GM19372 (cell line): ENCODE data around the gene SV2A.
"Not testable (repeated sequence)": the region's sequence is repeated elsewhere in the genome, so short reads cannot be mapped to it uniquely, and the experiment has no call there.

Experiments used
- ATAC-seq: cut with Tn5 transposase; IDR thresholded peaks from one replicate; pipeline ENCODE4 v1.9.1; 2021; ENCODE audit warnings: mild to moderate bottlenecking, low read depth, moderate library complexity; ENCODE audit not compliant: unreplicated experiment

Gene SV2A

DNA sequence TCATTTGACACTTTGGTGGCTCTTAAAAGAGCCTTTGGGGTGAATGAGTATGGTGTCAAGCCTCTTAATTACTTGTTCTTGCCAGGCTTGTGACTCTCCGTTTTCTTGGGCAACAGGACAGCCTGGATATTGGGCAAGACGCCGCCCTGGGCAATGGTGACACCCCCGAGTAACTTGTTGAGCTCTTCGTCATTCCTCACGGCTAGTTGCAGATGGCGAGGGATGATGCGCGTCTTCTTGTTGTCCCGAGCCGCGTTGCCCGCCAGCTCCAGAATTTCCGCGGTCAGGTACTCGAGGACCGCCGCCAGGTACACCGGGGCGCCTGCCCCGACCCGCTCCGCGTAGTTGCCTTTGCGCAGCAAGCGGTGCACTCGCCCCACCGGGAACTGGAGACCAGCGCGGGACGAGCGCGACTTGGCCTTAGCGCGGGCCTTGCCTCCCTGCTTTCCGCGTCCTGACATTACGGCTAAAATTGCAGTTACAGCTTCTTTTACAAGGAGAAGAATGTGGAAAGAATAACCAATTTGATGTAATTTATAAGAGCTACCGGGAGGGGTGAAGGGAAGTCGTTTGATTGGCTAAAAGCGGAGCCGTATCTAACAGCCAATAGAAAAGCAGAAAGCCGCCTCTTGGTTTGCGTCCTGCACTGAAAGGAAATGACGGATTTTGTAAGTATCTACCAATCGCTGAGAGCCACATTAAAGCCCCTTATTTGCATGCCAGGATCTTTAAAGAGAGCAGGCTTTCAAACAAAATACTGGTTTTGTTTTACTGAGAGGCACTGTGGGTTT is 30.0 kb downstream of the SV2A start:
- peak; percentile 32 for ATAC-seq

GRCh38 chr1:149887196-149887455 is 30.5 kb downstream of the SV2A start:
- ATAC-seq: peak; percentile 0

DNA sequence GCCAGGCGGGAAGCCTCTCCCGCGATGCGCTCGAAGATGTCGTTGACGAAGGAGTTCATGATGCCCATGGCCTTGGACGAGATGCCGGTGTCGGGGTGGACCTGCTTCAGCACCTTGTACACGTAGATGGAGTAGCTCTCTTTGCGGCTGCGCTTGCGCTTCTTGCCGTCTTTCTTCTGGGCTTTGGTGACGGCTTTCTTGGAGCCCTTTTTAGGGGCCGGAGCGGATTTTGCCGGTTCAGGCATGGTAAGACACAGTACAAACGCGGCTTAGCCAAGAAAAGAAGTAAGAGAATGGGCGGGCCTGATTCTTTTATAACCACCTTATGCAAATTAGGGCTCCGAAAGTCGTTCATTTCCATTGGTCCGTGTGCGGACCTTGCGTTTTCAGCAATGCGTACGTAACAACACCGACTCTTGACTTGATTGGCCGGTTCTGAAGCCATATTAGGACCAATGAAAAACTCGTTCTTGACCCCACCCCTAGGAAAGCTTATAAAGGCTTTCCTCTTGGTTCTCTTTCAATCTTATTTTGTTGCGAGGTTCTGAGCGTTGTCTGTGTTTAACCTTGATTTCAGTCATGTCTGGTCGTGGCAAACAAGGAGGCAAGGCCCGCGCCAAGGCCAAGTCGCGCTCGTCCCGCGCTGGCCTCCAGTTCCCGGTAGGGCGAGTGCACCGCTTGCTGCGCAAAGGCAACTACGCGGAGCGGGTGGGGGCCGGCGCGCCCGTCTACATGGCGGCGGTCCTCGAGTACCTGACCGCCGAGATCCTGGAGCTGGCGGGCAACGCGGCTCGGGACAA is 31.0 kb downstream of the SV2A start:
- peak; percentile 53 for ATAC-seq

DNA sequence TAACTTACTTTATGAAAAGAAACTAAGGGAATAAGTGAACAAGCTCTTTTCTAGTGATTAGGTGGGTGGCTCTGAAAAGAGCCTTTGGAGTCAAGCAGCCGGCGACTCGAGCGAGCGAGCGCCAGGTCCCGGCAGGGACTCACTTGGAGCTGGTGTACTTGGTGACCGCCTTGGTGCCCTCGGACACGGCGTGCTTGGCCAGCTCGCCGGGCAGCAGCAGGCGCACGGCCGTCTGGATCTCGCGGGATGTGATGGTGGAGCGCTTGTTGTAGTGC is 31.6 kb downstream of the SV2A start:
- ATAC-seq: not testable (repeated sequence)

DNA sequence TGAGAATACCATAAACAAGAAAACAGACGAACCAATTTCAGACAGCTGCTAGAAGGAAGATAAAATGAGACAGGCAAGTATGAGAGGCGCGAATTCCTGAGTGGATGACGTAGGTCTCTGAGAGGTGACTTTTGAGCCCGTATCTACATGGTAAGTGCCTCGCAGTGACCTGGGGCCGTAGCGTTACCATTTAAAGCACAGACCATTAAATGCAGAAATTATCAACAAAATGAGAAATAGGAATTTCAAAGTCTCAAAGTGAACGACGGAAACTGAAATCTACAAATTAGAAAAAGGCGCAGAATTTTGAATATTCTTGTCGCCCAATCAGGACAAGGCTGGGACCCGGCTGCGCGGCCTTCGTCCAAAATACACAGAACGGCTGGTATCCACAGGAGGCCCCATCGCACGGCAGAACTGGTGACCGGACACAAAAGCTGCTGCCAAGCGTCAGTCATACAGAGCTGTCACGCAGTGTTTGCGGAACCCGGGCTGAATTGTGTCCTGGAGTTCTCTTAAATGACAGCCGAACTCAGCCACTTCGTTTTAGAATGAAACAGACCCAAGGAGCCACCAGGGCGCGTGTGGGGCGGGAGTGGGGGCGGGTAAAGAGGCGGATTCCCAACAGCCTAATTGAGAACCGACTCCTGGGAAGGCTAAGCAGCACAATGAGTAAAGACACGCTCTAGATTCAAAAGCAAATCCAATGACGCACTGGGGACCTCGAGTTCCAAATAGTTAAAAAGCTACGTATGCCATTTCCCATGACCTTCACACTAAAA is 32.1 kb downstream of the SV2A start:
- no peak for ATAC-seq

DNA sequence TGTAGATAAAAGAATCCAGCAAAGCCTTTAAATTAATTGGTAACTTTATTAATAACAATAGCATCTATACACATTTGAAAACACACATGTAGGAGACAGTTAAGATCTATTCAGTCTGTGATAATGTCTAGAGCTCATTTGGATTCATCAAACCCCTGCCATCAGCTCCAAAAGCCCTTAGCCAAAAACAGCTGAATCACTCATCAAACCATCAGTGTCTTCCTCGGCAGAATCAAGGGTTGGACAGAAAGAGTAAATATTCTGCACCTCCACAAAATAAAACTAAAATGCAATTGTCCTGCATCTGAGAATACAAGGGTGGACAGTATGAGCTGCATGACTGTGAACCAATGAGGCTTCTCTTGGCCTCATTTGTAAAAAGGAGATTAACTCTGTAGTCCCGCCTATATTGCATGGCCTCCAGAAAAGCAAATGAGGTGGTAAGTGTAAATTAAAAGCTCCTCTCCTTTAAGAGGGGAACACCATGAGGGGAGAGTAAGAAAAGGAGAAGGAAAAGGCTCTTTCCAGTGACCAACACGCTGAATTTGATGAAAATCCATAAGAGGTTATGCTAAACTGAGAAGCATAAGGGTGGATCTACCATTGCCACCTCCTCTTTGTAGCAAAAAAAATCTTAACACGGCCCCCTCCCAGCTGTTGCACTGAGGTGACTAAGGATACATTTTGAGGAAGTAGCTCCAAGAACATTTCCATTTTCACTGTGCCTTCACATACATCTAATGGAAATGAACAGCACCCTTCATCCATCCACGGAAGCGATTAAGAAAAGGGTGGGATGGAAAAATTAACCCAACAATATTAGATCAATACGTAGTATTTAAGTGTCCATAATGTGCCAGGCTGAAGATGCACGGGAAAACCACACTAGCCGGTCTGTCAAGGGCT is 33.0 kb downstream of the SV2A start:
- ATAC-seq: no peak

GRCh38 chr1:149883598-149884247 is 33.9 kb downstream of the SV2A start:
- no peak for ATAC-seq

DNA sequence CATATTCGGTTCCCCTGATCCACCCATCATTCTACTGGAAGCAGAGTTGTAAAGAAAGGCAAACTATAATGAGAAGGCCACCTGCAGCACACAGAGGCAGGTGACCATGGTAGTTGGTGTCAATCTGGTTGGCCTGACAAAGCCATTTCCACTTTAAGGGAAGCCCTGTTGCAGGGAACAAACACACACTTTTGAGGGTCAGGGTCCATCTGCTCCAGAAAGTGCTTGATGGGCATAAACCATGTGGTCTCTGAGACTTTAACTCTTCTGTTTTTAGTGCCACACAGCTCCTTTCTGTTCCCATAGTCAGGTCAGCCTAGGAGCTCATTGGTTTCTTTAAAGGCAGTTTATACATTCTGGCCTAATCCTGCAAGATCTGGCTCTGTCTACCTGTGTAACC is 35.8 kb downstream of the SV2A start:
- ATAC-seq: no peak

GRCh38 chr1:149879556-149879955 is 38.1 kb downstream of the SV2A start:
- no peak for ATAC-seq

GRCh38 chr1:149877211-149877946 is 40.3 kb downstream of the SV2A start:
- no peak for ATAC-seq

DNA sequence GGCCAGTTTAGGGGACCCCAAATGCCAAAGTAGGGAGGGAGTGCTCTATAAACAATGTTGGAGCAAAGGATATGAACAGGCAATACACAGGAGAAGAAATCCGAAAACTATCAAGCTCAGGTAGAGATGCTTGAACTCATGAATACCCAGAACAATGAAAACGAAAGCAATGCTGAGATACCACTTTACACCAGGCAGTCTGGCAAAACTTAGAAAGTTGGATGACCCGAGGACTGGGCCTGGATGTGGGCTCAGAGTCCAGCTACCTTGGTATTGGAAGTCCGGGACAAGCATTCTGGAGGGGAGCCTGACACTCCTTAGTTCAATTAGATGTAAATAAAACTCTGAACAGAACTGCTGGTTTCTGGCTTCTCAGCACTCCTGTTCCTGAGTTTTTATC is 44.6 kb downstream of the SV2A start:
- ATAC-seq: not testable (repeated sequence)

- ATAC-seq: not testable (repeated sequence)
These were observed 50.8 kb downstream of the SV2A start for GRCh38 chr1:149866887-149867286.

DNA sequence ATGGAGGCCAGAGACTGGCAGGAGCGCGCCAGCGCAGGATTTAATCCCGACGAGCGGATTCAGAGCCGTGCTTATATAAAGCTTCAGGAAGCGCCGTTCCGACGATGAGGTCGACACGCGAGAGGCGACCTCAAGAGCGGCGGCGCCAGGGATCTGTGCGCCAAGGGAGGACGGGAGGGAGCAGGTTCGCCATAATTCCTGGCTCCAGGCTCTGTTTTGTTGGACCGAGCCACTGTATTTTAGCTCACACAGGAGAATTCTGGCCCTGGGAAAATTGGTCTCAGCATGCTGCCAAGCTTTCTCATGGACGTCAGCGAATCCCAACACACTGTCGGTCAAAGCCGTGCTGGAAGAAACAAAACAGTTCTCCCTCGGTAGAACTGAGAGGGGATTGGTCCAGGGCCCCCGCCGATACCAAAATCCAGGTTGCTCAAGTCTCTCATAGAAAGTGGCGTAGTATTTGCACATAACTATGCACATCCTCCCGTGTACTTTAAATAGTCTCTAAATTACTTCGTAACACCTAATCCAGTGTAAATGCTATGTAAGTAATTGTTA is 56.1 kb downstream of the SV2A start:
- ATAC-seq: peak; percentile 3

- ATAC-seq: peak; percentile 68
These were observed 56.8 kb downstream of the SV2A start for GRCh38 chr1:149860684-149861496.

- peak; percentile 4 for ATAC-seq
These were observed 57.4 kb downstream of the SV2A start for GRCh38 chr1:149860271-149860670.
